Measurements from ENCODE around the gene EIF5B.
"Not testable (repeated sequence)": the region's sequence is repeated elsewhere in the genome, so short reads cannot be mapped to it uniquely, and the experiment has no call there.

- TF ChIP-seq, protein P1, sequence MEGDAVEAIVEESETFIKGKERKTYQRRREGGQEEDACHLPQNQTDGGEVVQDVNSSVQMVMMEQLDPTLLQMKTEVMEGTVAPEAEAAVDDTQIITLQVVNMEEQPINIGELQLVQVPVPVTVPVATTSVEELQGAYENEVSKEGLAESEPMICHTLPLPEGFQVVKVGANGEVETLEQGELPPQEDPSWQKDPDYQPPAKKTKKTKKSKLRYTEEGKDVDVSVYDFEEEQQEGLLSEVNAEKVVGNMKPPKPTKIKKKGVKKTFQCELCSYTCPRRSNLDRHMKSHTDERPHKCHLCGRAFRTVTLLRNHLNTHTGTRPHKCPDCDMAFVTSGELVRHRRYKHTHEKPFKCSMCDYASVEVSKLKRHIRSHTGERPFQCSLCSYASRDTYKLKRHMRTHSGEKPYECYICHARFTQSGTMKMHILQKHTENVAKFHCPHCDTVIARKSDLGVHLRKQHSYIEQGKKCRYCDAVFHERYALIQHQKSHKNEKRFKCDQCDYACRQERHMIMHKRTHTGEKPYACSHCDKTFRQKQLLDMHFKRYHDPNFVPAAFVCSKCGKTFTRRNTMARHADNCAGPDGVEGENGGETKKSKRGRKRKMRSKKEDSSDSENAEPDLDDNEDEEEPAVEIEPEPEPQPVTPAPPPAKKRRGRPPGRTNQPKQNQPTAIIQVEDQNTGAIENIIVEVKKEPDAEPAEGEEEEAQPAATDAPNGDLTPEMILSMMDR (IDR thresholded peaks at IDR 0.05; ENCODE audit: low read depth, low read length, poor library complexity, severe bottlenecking): not testable (repeated sequence)
- TF ChIP-seq EZH2phosphoT487 (IDR thresholded peaks at IDR 0.05; ENCODE audit: borderline replicate concordance, low read length): not testable (repeated sequence)
Measured at GRCh38 chr2:99354825-99355224, 17.6 kb downstream of the EIF5B start.
